ENCODE data around the gene OSCAR. TPM values are rescaled to one million over a fixed set of nuclear protein-coding genes. Genes with fewer than 3 reads are reported as not detected.

The OSCAR gene
- total and polyA plus RNA-seq, 5 experiments from 2014 or later: 0.16 to 0.33 TPM; not detected in 3

GRCh38 chr19:54073829-54074228 lies 26.8 kb downstream of the OSCAR start:
- ATAC-seq (no peak), DNase-seq (no peak)
- POLR2A ChIA-PET: no interaction called here
- Mint-ChIP-seq H3K4me1 (no peaks in the 10 kb centered on the region), H3K4me3 (no peak overlapping the region), H3K27me3 (peaks cover 0 to 15% (median 10%) of the 10 kb centered on the region in 5 donors), H3K36me3 (no peaks in the 10 kb centered on the region), H3K27ac (no peak overlapping the region), H3K9me3 (peaks cover 0 to 3% (median 0%) of the 10 kb centered on the region in 9 donors)

GRCh38 chr19:54069470-54069869 lies 31.1 kb downstream of the OSCAR start:
- POLR2A ChIA-PET: no interaction called here
- H3K27ac Mint-ChIP-seq: no peak overlapping the region
- H3K4me3 Mint-ChIP-seq: no peak overlapping the region

GRCh38 chr19:54063350-54064116 lies 37.1 kb downstream of the OSCAR start, which contains the start of gene VSTM1:
TSS of gene VSTM1 (minus strand) at chr19:54063897. CDS start at chr19:54063777, 120 bp downstream.
- Mint-ChIP-seq H3K27me3 (peaks cover 10 to 58% (median 19%) of the 10 kb centered on the region in 5 donors), H3K4me1 (no peaks in the 10 kb centered on the region), H3K27ac (no peak within 1 kb of the TSS), H3K9me3 (peaks cover 0 to 4% (median 0%) of the 10 kb centered on the region in 9 donors), H3K4me3 (no peak within 1 kb of the TSS), H3K36me3 (no peaks in the 10 kb centered on the region)
- ATAC-seq (no peak), DNase-seq (no peak)
- POLR2A ChIA-PET: no interaction called here

More at GRCh38 chr19:54069470-54069869, 31.1 kb downstream of the OSCAR start:
- ATAC-seq (no peak), DNase-seq (no peak)
- Mint-ChIP-seq H3K36me3 (no peaks in the 10 kb centered on the region), H3K9me3 (peaks cover 0 to 7% (median 0%) of the 10 kb centered on the region in 9 donors), H3K4me1 (no peaks in the 10 kb centered on the region), H3K27me3 (peaks cover 6 to 29% (median 19%) of the 10 kb centered on the region in 5 donors)

GRCh38 chr19:54062643-54063042 lies 38.0 kb downstream of the OSCAR start:
- peak overlapping the region in 1 of 10 donors; percentile 82 for H3K27ac Mint-ChIP-seq
- no peaks in the 10 kb centered on the region for H3K4me1 Mint-ChIP-seq
- POLR2A ChIA-PET: no interaction called here
- peaks cover 0 to 4% (median 0%) of the 10 kb centered on the region in 9 donors for H3K9me3 Mint-ChIP-seq
- no peaks in the 10 kb centered on the region for H3K36me3 Mint-ChIP-seq
- ATAC-seq (no peak), DNase-seq (no peak)
- H3K4me3 Mint-ChIP-seq: no peak overlapping the region
- peaks cover 10 to 56% (median 19%) of the 10 kb centered on the region in 5 donors for H3K27me3 Mint-ChIP-seq

GRCh38 chr19:54047616-54048015 lies 53.0 kb downstream of the OSCAR start:
- Mint-ChIP-seq H3K36me3 (peaks cover 0 to 8% (median 0%) of the 10 kb centered on the region in 3 donors), H3K9me3 (peaks cover 0 to 15% (median 5%) of the 10 kb centered on the region in 9 donors), H3K27me3 (peaks cover 23 to 47% (median 26%) of the 10 kb centered on the region in 5 donors), H3K4me1 (no peaks in the 10 kb centered on the region), H3K4me3 (no peak overlapping the region), H3K27ac (no peak overlapping the region)
- ATAC-seq (no peak), DNase-seq (no peak)
- POLR2A ChIA-PET: no interaction called here

GRCh38 chr19:54045771-54046170 lies 54.8 kb downstream of the OSCAR start:
- Mint-ChIP-seq H3K36me3 (peaks cover 0 to 4% (median 0%) of the 10 kb centered on the region in 3 donors), H3K27ac (no peak overlapping the region), H3K9me3 (peaks cover 0 to 15% (median 5%) of the 10 kb centered on the region in 9 donors), H3K27me3 (peaks cover 24 to 51% (median 32%) of the 10 kb centered on the region in 5 donors), H3K4me3 (no peak overlapping the region), H3K4me1 (no peaks in the 10 kb centered on the region)
- POLR2A ChIA-PET: no interaction called here
- ATAC-seq (no peak), DNase-seq (no peak)

Other genes starting within 250 kb of the OSCAR start
- gene MYADM, start 232.9 kb downstream of the OSCAR start, total RNA-seq: 10 to 100 TPM; 35.0 to 36.5 TPM
- gene MYADM, start 232.9 kb downstream of the OSCAR start, polyA plus RNA-seq: 10 to 100 TPM; 33.9 to 42.0 (median 40.3) TPM
- gene PRKCG, start 218.6 kb downstream of the OSCAR start, total RNA-seq: not detected
- not detected for gene PRKCG, start 218.6 kb downstream of the OSCAR start, polyA plus RNA-seq
- gene CACNG7, start 191.5 kb downstream of the OSCAR start, total RNA-seq: not detected
- gene CACNG7, start 191.5 kb downstream of the OSCAR start, polyA plus RNA-seq: not detected
- not detected for gene CACNG8, start 137.9 kb downstream of the OSCAR start, total RNA-seq
- not detected for gene CACNG8, start 137.9 kb downstream of the OSCAR start, polyA plus RNA-seq
- gene CACNG6, start 109.2 kb downstream of the OSCAR start, total RNA-seq: not detected
- gene CACNG6, start 109.2 kb downstream of the OSCAR start, polyA plus RNA-seq: not detected
- gene VSTM1, start 36.9 kb downstream of the OSCAR start, total RNA-seq: not detected
- not detected for gene VSTM1, start 36.9 kb downstream of the OSCAR start, polyA plus RNA-seq
- gene TARM1, start 19.4 kb downstream of the OSCAR start, total RNA-seq: not detected
- not detected for gene TARM1, start 19.4 kb downstream of the OSCAR start, polyA plus RNA-seq
- gene NDUFA3, start 2.1 kb upstream of the OSCAR start, total RNA-seq: 100 to 1,000 TPM; 103 to 112 TPM
- gene NDUFA3, start 2.1 kb upstream of the OSCAR start, polyA plus RNA-seq: 100 to 1,000 TPM; 489 to 564 (median 529) TPM
- 10 to 100 TPM; 14.2 to 16.8 TPM for gene TFPT, start 14.9 kb upstream of the OSCAR start, total RNA-seq
- 10 to 100 TPM; 17.4 to 24.4 (median 23.0) TPM for gene TFPT, start 14.9 kb upstream of the OSCAR start, polyA plus RNA-seq
- gene PRPF31, start 15.0 kb upstream of the OSCAR start, total RNA-seq: 10 to 100 TPM; 76.4 to 86.8 TPM
- gene PRPF31, start 15.0 kb upstream of the OSCAR start, polyA plus RNA-seq: 10 to 100 TPM; 64.0 to 82.4 (median 80.8) TPM
- gene CNOT3, start 37.0 kb upstream of the OSCAR start, total RNA-seq: 10 to 100 TPM; 65.0 to 71.4 TPM
- gene CNOT3, start 37.0 kb upstream of the OSCAR start, polyA plus RNA-seq: 10 to 100 TPM in 1 of 3 donors, 1 to 10 TPM in 2; 6.6 to 14.5 (median 7.9) TPM
- gene LENG1, start 58.9 kb upstream of the OSCAR start, total RNA-seq: 10 to 100 TPM; 18.5 to 20.5 TPM
- 10 to 100 TPM in 1 of 3 donors, 1 to 10 TPM in 2; 7.7 to 13.9 (median 9.3) TPM for gene LENG1, start 58.9 kb upstream of the OSCAR start, polyA plus RNA-seq
- gene TMC4, start 72.4 kb upstream of the OSCAR start, total RNA-seq: not detected
- gene TMC4, start 72.4 kb upstream of the OSCAR start, polyA plus RNA-seq: under 1 TPM in 1 of 3 donors, not detected in 2; 0.13 TPM
- 10 to 100 TPM; 35.9 to 36.1 TPM for gene MBOAT7, start 88.8 kb upstream of the OSCAR start, total RNA-seq
- gene MBOAT7, start 88.8 kb upstream of the OSCAR start, polyA plus RNA-seq: 10 to 100 TPM; 11.9 to 17.9 (median 14.8) TPM
- gene TSEN34, start 90.5 kb upstream of the OSCAR start, total RNA-seq: 10 to 100 TPM; 25.2 to 25.6 TPM
- gene TSEN34, start 90.5 kb upstream of the OSCAR start, polyA plus RNA-seq: 10 to 100 TPM; 23.4 to 38.7 (median 33.3) TPM
- 1,000 to 10,000 TPM; 1,288 to 1,335 TPM for gene RPS9, start 100.1 kb upstream of the OSCAR start, total RNA-seq
- 1,000 to 10,000 TPM; 1,265 to 1,506 (median 1,311) TPM for gene RPS9, start 100.1 kb upstream of the OSCAR start, polyA plus RNA-seq
- gene LILRB3, start 122.2 kb upstream of the OSCAR start, total RNA-seq: under 1 TPM in 1 of 2 experiments, not detected in 1; 0.62 TPM
- not detected for gene LILRB3, start 122.2 kb upstream of the OSCAR start, polyA plus RNA-seq
- gene LILRA6, start 142.0 kb upstream of the OSCAR start, total RNA-seq: under 1 TPM; 0.25 to 0.39 TPM
- not detected for gene LILRA6, start 142.0 kb upstream of the OSCAR start, polyA plus RNA-seq
- under 1 TPM; 0.22 to 0.52 TPM for gene LILRB5, start 156.5 kb upstream of the OSCAR start, total RNA-seq
- gene LILRB5, start 156.5 kb upstream of the OSCAR start, polyA plus RNA-seq: not detected
- gene LILRB2, start 180.3 kb upstream of the OSCAR start, total RNA-seq: under 1 TPM; 0.47 TPM
- gene LILRB2, start 180.3 kb upstream of the OSCAR start, polyA plus RNA-seq: not detected
- not detected for gene LILRA5, start 212.4 kb upstream of the OSCAR start, total RNA-seq
- gene LILRA5, start 212.4 kb upstream of the OSCAR start, polyA plus RNA-seq: under 1 TPM in 1 of 3 donors, not detected in 2; 0.32 TPM
- under 1 TPM in 1 of 2 experiments, not detected in 1; 0.44 TPM for gene LILRA4, start 238.4 kb upstream of the OSCAR start, total RNA-seq
- not detected for gene LILRA4, start 238.4 kb upstream of the OSCAR start, polyA plus RNA-seq

Data from naive thymus-derived CD8-positive, alpha-beta T cell (primary cell).